ENCODE results near the gene ITSN2. TPM values are rescaled to one million over a fixed set of nuclear protein-coding genes. Genes with fewer than 3 reads are reported as not detected.
"Not testable (repeated sequence)": the region's sequence is repeated elsewhere in the genome, so short reads cannot be mapped to it uniquely, and the experiment has no call there.

The ITSN2 gene
- total RNA-seq, 1 donor from 2014 or later: 23.8 TPM

DNA sequence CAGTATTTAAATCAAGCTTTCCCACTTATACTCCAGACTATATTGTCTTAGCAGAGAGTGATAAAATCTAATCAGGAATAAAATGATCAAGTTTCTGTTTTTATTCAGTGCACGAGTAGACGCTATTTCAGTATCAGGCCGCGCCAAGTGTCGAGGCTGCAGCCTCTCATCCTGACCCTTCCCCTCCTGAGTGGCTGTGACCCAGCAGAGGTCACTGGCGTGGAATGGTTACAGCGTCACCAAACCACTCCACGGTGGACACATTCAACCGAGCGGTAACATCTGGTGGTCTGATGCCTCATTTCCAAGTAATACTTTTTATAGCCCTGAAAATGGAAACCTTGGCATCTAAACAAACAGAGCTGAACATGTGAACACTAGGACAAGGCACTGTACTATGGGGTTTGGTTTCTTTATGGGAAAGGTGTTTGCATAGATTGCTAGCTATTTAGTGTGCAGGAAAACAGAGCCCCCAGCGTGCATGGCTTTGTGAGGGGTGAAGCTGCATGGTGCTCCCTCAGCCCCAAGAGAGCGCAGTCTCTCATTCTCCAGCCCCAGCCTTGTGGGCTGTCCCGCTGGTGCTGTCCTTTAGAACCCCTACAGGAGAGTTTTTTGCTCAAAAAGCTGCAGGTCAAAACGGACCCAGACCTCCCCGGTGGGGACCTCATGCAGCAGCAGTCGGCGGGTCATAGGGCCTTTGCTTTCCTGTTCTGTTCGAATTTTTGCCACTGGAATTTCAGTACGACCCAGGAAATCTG, 157.1 kb downstream of the ITSN2 start:
- Mint-ChIP-seq H3K36me3 (ENCODE audit: low read depth, unreplicated experiment) (peaks cover 31% of the 10 kb centered on the region), H3K27me3 (ENCODE audit: low read depth, unreplicated experiment) (peaks cover 1% of the 10 kb centered on the region), H3K9me3 (ENCODE audit: unreplicated experiment) (no peaks in the 10 kb centered on the region), H3K4me1 (ENCODE audit: low read depth, unreplicated experiment) (peaks cover 15% of the 10 kb centered on the region), H3K27ac (ENCODE audit: unreplicated experiment) (no peak overlapping the region), H3K4me3 (ENCODE audit: unreplicated experiment) (no peak overlapping the region)
- no peak overlapping the region for H3K27ac ChIP-seq (ENCODE audit: low read depth, low read length)
- H3K27me3 ChIP-seq (ENCODE audit: insufficient read depth, low read length): no peaks in the 10 kb centered on the region
- no peak overlapping the region for H2AFZ ChIP-seq (ENCODE audit: low read depth, low read length)
- FAIRE-seq (no peak), DNase-seq (ENCODE audit: low read depth) (no peak)
- no peaks in the 10 kb centered on the region for H3K4me1 ChIP-seq (ENCODE audit: insufficient read depth, low read length)
- no peaks in the 10 kb centered on the region for H3K36me3 ChIP-seq (ENCODE audit: insufficient read depth, low read length)
- no peaks in the 10 kb centered on the region for H3K9me3 ChIP-seq (ENCODE audit: insufficient read depth, low read depth, low read length)
- H3K4me3 ChIP-seq (ENCODE audit: insufficient read depth, low read depth, low read length): no peak overlapping the region
- no peaks in the 10 kb centered on the region for H4K20me1 ChIP-seq (ENCODE audit: insufficient read depth, low read length)
- H3K79me2 ChIP-seq (ENCODE audit: insufficient read depth, low read length): no peaks in the 10 kb centered on the region
- H3K9ac ChIP-seq (ENCODE audit: low read length): no peak overlapping the region
- TF ChIP-seq EZH2 (IDR thresholded peaks at IDR 0.05; ENCODE audit: insufficient read depth, low read length): no peak
- TF ChIP-seq, protein P1, sequence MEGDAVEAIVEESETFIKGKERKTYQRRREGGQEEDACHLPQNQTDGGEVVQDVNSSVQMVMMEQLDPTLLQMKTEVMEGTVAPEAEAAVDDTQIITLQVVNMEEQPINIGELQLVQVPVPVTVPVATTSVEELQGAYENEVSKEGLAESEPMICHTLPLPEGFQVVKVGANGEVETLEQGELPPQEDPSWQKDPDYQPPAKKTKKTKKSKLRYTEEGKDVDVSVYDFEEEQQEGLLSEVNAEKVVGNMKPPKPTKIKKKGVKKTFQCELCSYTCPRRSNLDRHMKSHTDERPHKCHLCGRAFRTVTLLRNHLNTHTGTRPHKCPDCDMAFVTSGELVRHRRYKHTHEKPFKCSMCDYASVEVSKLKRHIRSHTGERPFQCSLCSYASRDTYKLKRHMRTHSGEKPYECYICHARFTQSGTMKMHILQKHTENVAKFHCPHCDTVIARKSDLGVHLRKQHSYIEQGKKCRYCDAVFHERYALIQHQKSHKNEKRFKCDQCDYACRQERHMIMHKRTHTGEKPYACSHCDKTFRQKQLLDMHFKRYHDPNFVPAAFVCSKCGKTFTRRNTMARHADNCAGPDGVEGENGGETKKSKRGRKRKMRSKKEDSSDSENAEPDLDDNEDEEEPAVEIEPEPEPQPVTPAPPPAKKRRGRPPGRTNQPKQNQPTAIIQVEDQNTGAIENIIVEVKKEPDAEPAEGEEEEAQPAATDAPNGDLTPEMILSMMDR (IDR thresholded peaks at IDR 0.05; ENCODE audit: insufficient read depth, low read depth, low read length): no peak
- no peak overlapping the region for H3K4me2 ChIP-seq (ENCODE audit: low read length)

DNA sequence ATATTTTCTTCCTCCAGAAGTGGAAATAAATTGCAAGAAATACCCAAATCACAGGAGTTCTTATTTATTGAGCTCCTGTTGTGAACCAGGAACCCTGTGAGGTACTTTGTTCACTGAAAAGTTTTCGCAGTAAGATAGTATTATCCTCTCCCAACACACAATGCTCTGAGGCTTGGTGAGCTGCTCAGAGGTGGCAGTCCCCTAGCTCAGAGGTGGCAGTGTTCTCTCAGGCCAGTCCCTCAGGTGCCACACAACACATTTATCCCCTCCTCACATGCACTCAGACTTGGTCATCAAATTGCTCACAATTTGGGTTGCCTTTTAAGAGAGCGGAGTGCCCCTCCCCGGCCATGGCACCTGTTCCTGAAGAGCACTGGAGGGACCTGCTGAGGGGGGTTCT, 159.5 kb downstream of the ITSN2 start:
- Histone ChIP-seq H3K4me3 (ENCODE audit: insufficient read depth, low read depth, low read length) (no peak overlapping the region), H3K36me3 (ENCODE audit: insufficient read depth, low read length) (no peaks in the 10 kb centered on the region), H4K20me1 (ENCODE audit: insufficient read depth, low read length) (no peaks in the 10 kb centered on the region), H3K9ac (ENCODE audit: low read length) (no peak overlapping the region), H3K4me1 (ENCODE audit: insufficient read depth, low read length) (no peaks in the 10 kb centered on the region), H2AFZ (ENCODE audit: low read depth, low read length) (no peak overlapping the region), H3K4me2 (ENCODE audit: low read length) (no peak overlapping the region), H3K27me3 (ENCODE audit: insufficient read depth, low read length) (no peaks in the 10 kb centered on the region), H3K9me3 (ENCODE audit: insufficient read depth, low read depth, low read length) (no peaks in the 10 kb centered on the region), H3K27ac (ENCODE audit: low read depth, low read length) (no peak overlapping the region), H3K79me2 (ENCODE audit: insufficient read depth, low read length) (no peaks in the 10 kb centered on the region)
- H3K4me3 Mint-ChIP-seq (ENCODE audit: unreplicated experiment): no peak overlapping the region
- no peak for FAIRE-seq
- H3K9me3 Mint-ChIP-seq (ENCODE audit: unreplicated experiment): no peaks in the 10 kb centered on the region
- H3K36me3 Mint-ChIP-seq (ENCODE audit: low read depth, unreplicated experiment): peaks cover 25% of the 10 kb centered on the region
- peaks cover 15% of the 10 kb centered on the region for H3K4me1 Mint-ChIP-seq (ENCODE audit: low read depth, unreplicated experiment)
- peak overlapping the region; percentile 86 for H3K27ac Mint-ChIP-seq (ENCODE audit: unreplicated experiment)
- TF ChIP-seq, protein P1 (IDR thresholded peaks at IDR 0.05; ENCODE audit: insufficient read depth, low read depth, low read length): no peak
- TF ChIP-seq EZH2 (IDR thresholded peaks at IDR 0.05; ENCODE audit: insufficient read depth, low read length): no peak
- DNase-seq (ENCODE audit: low read depth): no peak
- H3K27me3 Mint-ChIP-seq (ENCODE audit: low read depth, unreplicated experiment): no peaks in the 10 kb centered on the region

DNA sequence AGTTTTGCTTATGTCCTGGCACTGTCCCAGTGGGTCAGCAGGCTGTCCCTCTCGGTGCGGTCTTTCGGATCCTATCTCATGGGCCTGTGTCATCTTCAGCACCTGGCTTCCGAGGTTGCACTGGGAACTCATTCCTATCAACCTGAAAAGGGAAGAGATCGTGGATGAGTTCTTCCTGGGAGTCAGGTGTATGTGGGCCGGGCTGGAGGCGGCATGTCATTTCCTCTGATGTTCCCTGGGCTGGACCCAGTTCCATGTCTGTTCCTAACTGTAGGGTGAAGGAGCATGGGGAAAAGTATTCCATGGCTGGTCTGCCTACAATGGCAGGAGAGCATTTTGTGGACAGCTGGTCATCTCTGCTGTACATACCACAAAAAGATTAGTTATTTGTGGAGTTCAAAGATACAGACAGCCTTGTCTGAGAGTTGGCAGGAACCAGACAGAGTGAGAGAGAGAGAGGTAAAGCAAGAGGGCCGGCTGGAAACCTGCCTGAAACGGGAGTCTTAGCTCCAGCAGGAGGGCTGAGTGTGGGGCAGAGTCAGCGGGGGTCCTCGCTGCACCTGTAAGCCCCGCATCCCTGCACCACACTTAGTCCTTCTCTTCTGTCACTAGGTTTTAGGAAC, 160.3 kb downstream of the ITSN2 start:
- H3K4me2 ChIP-seq (ENCODE audit: low read length): no peak overlapping the region
- H2AFZ ChIP-seq (ENCODE audit: low read depth, low read length): no peak overlapping the region
- Mint-ChIP-seq H3K27ac (ENCODE audit: unreplicated experiment) (no peak overlapping the region), H3K27me3 (ENCODE audit: low read depth, unreplicated experiment) (no peaks in the 10 kb centered on the region), H3K4me3 (ENCODE audit: unreplicated experiment) (peak overlapping the region; percentile 46), H3K36me3 (ENCODE audit: low read depth, unreplicated experiment) (peaks cover 25% of the 10 kb centered on the region), H3K9me3 (ENCODE audit: unreplicated experiment) (no peaks in the 10 kb centered on the region), H3K4me1 (ENCODE audit: low read depth, unreplicated experiment) (peaks cover 15% of the 10 kb centered on the region)
- no peak overlapping the region for H3K27ac ChIP-seq (ENCODE audit: low read depth, low read length)
- H3K9me3 ChIP-seq (ENCODE audit: insufficient read depth, low read depth, low read length): no peaks in the 10 kb centered on the region
- no peaks in the 10 kb centered on the region for H4K20me1 ChIP-seq (ENCODE audit: insufficient read depth, low read length)
- FAIRE-seq (no peak), DNase-seq (ENCODE audit: low read depth) (peak; percentile 3)
- H3K36me3 ChIP-seq (ENCODE audit: insufficient read depth, low read length): no peaks in the 10 kb centered on the region
- no peak overlapping the region for H3K4me3 ChIP-seq (ENCODE audit: insufficient read depth, low read depth, low read length)
- no peaks in the 10 kb centered on the region for H3K27me3 ChIP-seq (ENCODE audit: insufficient read depth, low read length)
- no peaks in the 10 kb centered on the region for H3K4me1 ChIP-seq (ENCODE audit: insufficient read depth, low read length)
- TF ChIP-seq, protein P1 (IDR thresholded peaks at IDR 0.05; ENCODE audit: insufficient read depth, low read depth, low read length): no peak
- TF ChIP-seq EZH2 (IDR thresholded peaks at IDR 0.05; ENCODE audit: insufficient read depth, low read length): no peak
- H3K9ac ChIP-seq (ENCODE audit: low read length): no peak overlapping the region
- H3K79me2 ChIP-seq (ENCODE audit: insufficient read depth, low read length): no peaks in the 10 kb centered on the region

DNA sequence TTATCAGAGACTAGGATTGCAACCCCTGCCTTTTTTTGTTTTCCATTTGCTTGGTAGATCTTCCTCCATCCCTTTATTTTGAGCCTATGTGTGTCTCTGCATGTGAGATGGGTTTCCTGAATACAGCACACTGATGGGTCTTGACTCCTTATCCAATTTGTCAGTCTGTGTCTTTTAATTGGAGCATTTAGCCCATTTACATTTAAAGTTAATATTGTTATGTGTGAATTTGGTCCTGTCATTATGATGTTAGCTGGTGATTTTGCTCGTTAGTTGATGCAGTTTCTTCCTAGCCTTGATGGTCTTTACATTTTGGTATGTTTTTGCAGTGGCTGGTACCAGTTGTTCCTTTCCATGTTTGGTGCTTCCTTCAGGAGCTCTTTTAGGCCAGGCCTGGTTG, 163.1 kb downstream of the ITSN2 start:
- not testable (repeated sequence) for H3K4me3 ChIP-seq (ENCODE audit: insufficient read depth, low read depth, low read length); H3K9me3 ChIP-seq (ENCODE audit: insufficient read depth, low read depth, low read length); H3K4me2 ChIP-seq (ENCODE audit: low read length); H3K9ac ChIP-seq (ENCODE audit: low read length); H3K36me3 ChIP-seq (ENCODE audit: insufficient read depth, low read length); H3K4me1 ChIP-seq (ENCODE audit: insufficient read depth, low read length); H3K4me3 Mint-ChIP-seq (ENCODE audit: unreplicated experiment); FAIRE-seq; H3K79me2 ChIP-seq (ENCODE audit: insufficient read depth, low read length); H2AFZ ChIP-seq (ENCODE audit: low read depth, low read length); H3K27me3 Mint-ChIP-seq (ENCODE audit: low read depth, unreplicated experiment); DNase-seq (ENCODE audit: low read depth); H3K27ac Mint-ChIP-seq (ENCODE audit: unreplicated experiment); H3K27ac ChIP-seq (ENCODE audit: low read depth, low read length); H3K27me3 ChIP-seq (ENCODE audit: insufficient read depth, low read length); H3K9me3 Mint-ChIP-seq (ENCODE audit: unreplicated experiment); H4K20me1 ChIP-seq (ENCODE audit: insufficient read depth, low read length)
- Mint-ChIP-seq H3K36me3 (ENCODE audit: low read depth, unreplicated experiment) (peaks cover 17% of the 10 kb centered on the region), H3K4me1 (ENCODE audit: low read depth, unreplicated experiment) (peaks cover 19% of the 10 kb centered on the region)
